ENCODE results near the gene HS1BP3.

DNA sequence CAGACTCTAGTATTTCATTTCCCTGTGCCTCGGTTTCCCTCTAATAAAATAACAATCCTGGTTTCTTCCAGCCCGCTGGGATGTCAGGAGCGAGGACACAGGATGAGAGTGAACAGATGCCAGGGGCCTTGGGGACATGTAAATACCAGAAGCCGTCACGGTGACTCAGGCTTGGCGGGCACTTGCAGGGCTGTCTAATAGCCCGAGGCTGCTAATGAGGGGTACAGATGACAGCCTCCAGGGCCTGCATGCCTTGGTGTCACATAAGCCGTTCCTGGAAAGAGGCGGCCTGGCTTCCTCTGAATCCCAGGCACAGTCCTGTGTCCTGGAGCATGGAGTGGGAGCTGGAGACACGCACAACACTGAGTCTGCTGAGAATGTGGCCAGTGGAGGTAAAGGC, 28.2 kb downstream of the HS1BP3 start:
- TF ChIP-seq, protein P1, sequence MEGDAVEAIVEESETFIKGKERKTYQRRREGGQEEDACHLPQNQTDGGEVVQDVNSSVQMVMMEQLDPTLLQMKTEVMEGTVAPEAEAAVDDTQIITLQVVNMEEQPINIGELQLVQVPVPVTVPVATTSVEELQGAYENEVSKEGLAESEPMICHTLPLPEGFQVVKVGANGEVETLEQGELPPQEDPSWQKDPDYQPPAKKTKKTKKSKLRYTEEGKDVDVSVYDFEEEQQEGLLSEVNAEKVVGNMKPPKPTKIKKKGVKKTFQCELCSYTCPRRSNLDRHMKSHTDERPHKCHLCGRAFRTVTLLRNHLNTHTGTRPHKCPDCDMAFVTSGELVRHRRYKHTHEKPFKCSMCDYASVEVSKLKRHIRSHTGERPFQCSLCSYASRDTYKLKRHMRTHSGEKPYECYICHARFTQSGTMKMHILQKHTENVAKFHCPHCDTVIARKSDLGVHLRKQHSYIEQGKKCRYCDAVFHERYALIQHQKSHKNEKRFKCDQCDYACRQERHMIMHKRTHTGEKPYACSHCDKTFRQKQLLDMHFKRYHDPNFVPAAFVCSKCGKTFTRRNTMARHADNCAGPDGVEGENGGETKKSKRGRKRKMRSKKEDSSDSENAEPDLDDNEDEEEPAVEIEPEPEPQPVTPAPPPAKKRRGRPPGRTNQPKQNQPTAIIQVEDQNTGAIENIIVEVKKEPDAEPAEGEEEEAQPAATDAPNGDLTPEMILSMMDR (conservative IDR thresholded peaks at IDR 0.05 in 1 of 2, IDR thresholded peaks at IDR 0.05 in 1 of 2; ENCODE audit: extremely low read depth in 1 of 2, insufficient read depth in 1 of 2, low read depth in 1 of 2, low read length in 2 of 2): no peak
- TF ChIP-seq EZH2 (IDR thresholded peaks at IDR 0.05; ENCODE audit: borderline replicate concordance, low read length): no peak
